ENCODE results near the gene IGSF9.

The IGSF9 gene

GRCh38 chr1:159944623-159945455 lies 574 bp downstream of the IGSF9 start:
- DNase-seq = no peak
- TF ChIP-seq POLR2A (IDR thresholded peaks at IDR 0.05; ENCODE audit: low read length) (no peak), GATA1 (IDR thresholded peaks at IDR 0.05; ENCODE audit: low read depth, low read length) (no peak)

- no peak for DNase-seq
- TF ChIP-seq POLR2A (IDR thresholded peaks at IDR 0.05; ENCODE audit: low read length) = no peak
- no peak for TF ChIP-seq GATA1 (IDR thresholded peaks at IDR 0.05; ENCODE audit: low read depth, low read length)
These were observed 1.3 kb downstream of the IGSF9 start for GRCh38 chr1:159943908-159944622.

- DNase-seq = no peak
- TF ChIP-seq GATA1 (IDR thresholded peaks at IDR 0.05; ENCODE audit: low read depth, low read length) (no peak), POLR2A (IDR thresholded peaks at IDR 0.05; ENCODE audit: low read length) (no peak)
These were observed 2.2 kb downstream of the IGSF9 start for GRCh38 chr1:159943278-159943640.

- no peak for DNase-seq
- TF ChIP-seq GATA1 (IDR thresholded peaks at IDR 0.05; ENCODE audit: low read depth, low read length) = no peak
- TF ChIP-seq POLR2A (IDR thresholded peaks at IDR 0.05; ENCODE audit: low read length) = no peak
These were observed 2.7 kb downstream of the IGSF9 start for GRCh38 chr1:159942632-159943277.

GRCh38 chr1:159941591-159942560 lies 3.5 kb downstream of the IGSF9 start:
- TF ChIP-seq GATA1 (IDR thresholded peaks at IDR 0.05; ENCODE audit: low read depth, low read length) (no peak), POLR2A (IDR thresholded peaks at IDR 0.05; ENCODE audit: low read length) (no peak)

GRCh38 chr1:159941141-159941540 lies 4.3 kb downstream of the IGSF9 start:
- TF ChIP-seq POLR2A (IDR thresholded peaks at IDR 0.05; ENCODE audit: low read length) = no peak
- no peak for TF ChIP-seq GATA1 (IDR thresholded peaks at IDR 0.05; ENCODE audit: low read depth, low read length)
- no peak for DNase-seq

More at GRCh38 chr1:159941591-159942560, 3.5 kb downstream of the IGSF9 start:
- DNase-seq = no peak

GRCh38 chr1:159940006-159940620 lies 5.3 kb downstream of the IGSF9 start:
- TF ChIP-seq POLR2A (IDR thresholded peaks at IDR 0.05; ENCODE audit: low read length) (no peak), GATA1 (IDR thresholded peaks at IDR 0.05; ENCODE audit: low read depth, low read length) (no peak)
- DNase-seq = no peak

- TF ChIP-seq GATA1 (IDR thresholded peaks at IDR 0.05; ENCODE audit: low read depth, low read length) (no peak), POLR2A (IDR thresholded peaks at IDR 0.05; ENCODE audit: low read length) (no peak)
- DNase-seq = no peak
These were observed 5.8 kb downstream of the IGSF9 start for GRCh38 chr1:159939678-159940002.

- DNase-seq = no peak
- TF ChIP-seq POLR2A (IDR thresholded peaks at IDR 0.05; ENCODE audit: low read length) (no peak), GATA1 (IDR thresholded peaks at IDR 0.05; ENCODE audit: low read depth, low read length) (no peak)
These were observed 6.3 kb downstream of the IGSF9 start for GRCh38 chr1:159938905-159939677.

GRCh38 chr1:159938211-159938852 lies 7.1 kb downstream of the IGSF9 start:
- no peak for DNase-seq
- TF ChIP-seq GATA1 (IDR thresholded peaks at IDR 0.05; ENCODE audit: low read depth, low read length) = no peak
- no peak for TF ChIP-seq POLR2A (IDR thresholded peaks at IDR 0.05; ENCODE audit: low read length)

GRCh38 chr1:159937054-159937750 lies 8.2 kb downstream of the IGSF9 start:
- TF ChIP-seq POLR2A (IDR thresholded peaks at IDR 0.05; ENCODE audit: low read length) (no peak), GATA1 (IDR thresholded peaks at IDR 0.05; ENCODE audit: low read depth, low read length) (no peak)
- DNase-seq = peak in 1 of 2 experiments; percentile 13
